Measurements from ENCODE around the gene NSUN2. TPM values are rescaled to one million over a fixed set of nuclear protein-coding genes. Genes with fewer than 3 reads are reported as not detected.

Gene NSUN2
- total and polyA plus RNA-seq, 4 donors, result 36.6 to 52.7 (median 44.1) TPM

DNA sequence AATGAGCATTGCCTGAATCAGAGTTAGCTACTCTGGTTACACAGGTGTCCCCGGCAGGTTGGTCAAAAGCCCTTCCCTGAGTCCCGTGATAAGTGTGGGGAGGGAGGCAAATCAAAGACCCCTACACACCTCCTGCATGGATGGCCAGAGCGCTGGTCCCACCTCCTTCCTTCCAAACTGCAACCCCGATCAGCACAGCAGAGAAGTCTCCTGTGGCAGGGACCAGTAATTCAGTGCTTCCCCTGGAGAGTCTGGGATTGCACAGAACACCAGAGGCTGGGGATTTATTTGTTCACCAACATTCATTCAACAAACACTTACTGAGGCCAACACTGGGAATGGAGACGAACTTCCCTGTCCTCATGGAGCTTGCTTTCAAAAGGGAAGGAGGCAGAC, 46.2 kb downstream of the NSUN2 start:
- DNase-seq, result no peak
- Histone ChIP-seq H3K4me3 (no peak overlapping the region), H3K9ac (ENCODE audit: insufficient read depth in 1 of 2, low read length in 2 of 2) (no peak overlapping the region), H3K36me3 (ENCODE audit: control insufficient read depth in 4 of 4, insufficient read depth in 4 of 4, low read length in 4 of 4) (no peaks in the 10 kb centered on the region), H3K27me3 (ENCODE audit: control insufficient read depth in 3 of 3, insufficient read depth in 3 of 3, low read length in 2 of 3) (peaks cover 0 to 29% (median 18%) of the 10 kb centered on the region in 3 donors), H3K9me3 (ENCODE audit: control insufficient read depth in 4 of 4, insufficient read depth in 3 of 4, low read length in 3 of 4) (peaks cover 0 to 9% (median 0%) of the 10 kb centered on the region in 4 donors), H3K27ac (ENCODE audit: low read depth in 1 of 2, low read length in 1 of 2) (no peak overlapping the region), H3K4me1 (ENCODE audit: control insufficient read depth in 5 of 5, insufficient read depth in 5 of 5, low read length in 5 of 5) (peaks cover 0 to 4% (median 0%) of the 10 kb centered on the region in 5 donors)
- no peak for ATAC-seq (ENCODE audit: insufficient read depth, low FRiP score)
- TF ChIP-seq CTCF (IDR thresholded peaks at IDR 0.05; ENCODE audit: control extremely low read depth, extremely low read depth), result no peak
- WGBS, 2 donors, result 81 to 88% methylated on average over 5 of the region's 5 CpGs

DNA sequence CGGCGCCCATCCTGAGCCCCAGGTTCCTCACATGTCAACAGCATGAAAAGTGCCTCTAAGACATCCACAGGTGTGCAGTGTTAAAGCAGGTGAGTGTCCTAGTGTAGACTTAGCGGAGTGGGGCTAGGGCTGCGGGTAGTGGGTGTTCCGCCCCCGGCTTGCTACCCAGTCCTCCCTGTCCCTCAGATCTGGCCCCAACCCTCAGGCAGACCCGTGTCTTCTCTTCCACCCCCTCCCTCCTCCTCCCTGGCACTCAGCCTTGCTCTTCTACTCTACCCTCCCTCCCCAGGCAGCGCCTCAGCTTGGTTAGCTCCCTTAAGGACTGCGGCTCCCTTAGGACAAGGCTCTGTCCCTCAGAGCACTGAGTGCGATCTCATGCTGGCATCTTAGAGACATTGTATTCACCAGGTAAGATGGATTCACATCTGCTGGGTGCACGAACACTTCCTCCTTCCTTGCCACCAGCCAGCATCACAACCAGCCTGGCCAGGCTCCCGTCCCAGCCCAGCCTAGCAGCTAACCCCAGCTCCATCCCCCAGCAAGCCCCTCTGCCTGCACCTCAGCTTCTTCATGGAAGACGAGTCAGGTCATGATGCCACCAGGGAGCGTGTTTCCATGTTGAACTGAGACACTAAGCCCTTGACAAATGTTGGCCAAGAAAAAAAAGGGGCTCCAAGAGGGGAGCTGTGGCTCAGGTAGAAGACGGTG, 46.8 kb downstream of the NSUN2 start:
- Histone ChIP-seq H3K4me3 (no peak overlapping the region), H3K9ac (ENCODE audit: insufficient read depth in 1 of 2, low read length in 2 of 2) (no peak overlapping the region), H3K27ac (ENCODE audit: low read depth in 1 of 2, low read length in 1 of 2) (no peak overlapping the region), H3K4me1 (ENCODE audit: control insufficient read depth in 5 of 5, insufficient read depth in 5 of 5, low read length in 5 of 5) (peaks cover 0 to 4% (median 0%) of the 10 kb centered on the region in 5 donors), H3K9me3 (ENCODE audit: control insufficient read depth in 4 of 4, insufficient read depth in 3 of 4, low read length in 3 of 4) (peaks cover 0 to 9% (median 0%) of the 10 kb centered on the region in 4 donors), H3K27me3 (ENCODE audit: control insufficient read depth in 3 of 3, insufficient read depth in 3 of 3, low read length in 2 of 3) (peaks cover 0 to 29% (median 18%) of the 10 kb centered on the region in 3 donors), H3K36me3 (ENCODE audit: control insufficient read depth in 4 of 4, insufficient read depth in 4 of 4, low read length in 4 of 4) (no peaks in the 10 kb centered on the region)
- no peak for DNase-seq
- 79 to 89% methylated on average over 15 of the region's 15 CpGs for WGBS, 2 donors
- no peak for ATAC-seq (ENCODE audit: insufficient read depth, low FRiP score)
- no peak for TF ChIP-seq CTCF (IDR thresholded peaks at IDR 0.05; ENCODE audit: control extremely low read depth, extremely low read depth)

- no peak for ATAC-seq (ENCODE audit: insufficient read depth, low FRiP score)
- Histone ChIP-seq H3K4me3 (no peak overlapping the region), H3K9me3 (ENCODE audit: control insufficient read depth in 4 of 4, insufficient read depth in 3 of 4, low read length in 3 of 4) (peaks cover 0 to 9% (median 0%) of the 10 kb centered on the region in 4 donors), H3K27ac (ENCODE audit: low read depth in 1 of 2, low read length in 1 of 2) (no peak overlapping the region), H3K27me3 (ENCODE audit: control insufficient read depth in 3 of 3, insufficient read depth in 3 of 3, low read length in 2 of 3) (peaks cover 0 to 31% (median 21%) of the 10 kb centered on the region in 3 donors), H3K4me1 (ENCODE audit: control insufficient read depth in 5 of 5, insufficient read depth in 5 of 5, low read length in 5 of 5) (peaks cover 0 to 4% (median 0%) of the 10 kb centered on the region in 5 donors), H3K36me3 (ENCODE audit: control insufficient read depth in 4 of 4, insufficient read depth in 4 of 4, low read length in 4 of 4) (no peaks in the 10 kb centered on the region), H3K9ac (ENCODE audit: insufficient read depth in 1 of 2, low read length in 2 of 2) (no peak overlapping the region)
- DNase-seq, result no peak
- TF ChIP-seq CTCF (IDR thresholded peaks at IDR 0.05; ENCODE audit: control extremely low read depth, extremely low read depth), result no peak
- WGBS, 2 donors, result 57 to 58% methylated on average over 6 of the region's 6 CpGs
Measured at GRCh38 chr5:6585168-6585567, 47.7 kb downstream of the NSUN2 start.
